ENCODE results near the gene IGFBP3. TPM values are rescaled to one million over a fixed set of nuclear protein-coding genes. Genes with fewer than 3 reads are reported as not detected.
"Not testable (repeated sequence)": the region's sequence is repeated elsewhere in the genome, so short reads cannot be mapped to it uniquely, and the experiment has no call there.

The IGFBP3 gene
- total RNA-seq (2014; rRNA removed), result 14.0 and 31.9 TPM in 2 replicates
- 150 TPM for polyA plus RNA-seq (2012)

DNA sequence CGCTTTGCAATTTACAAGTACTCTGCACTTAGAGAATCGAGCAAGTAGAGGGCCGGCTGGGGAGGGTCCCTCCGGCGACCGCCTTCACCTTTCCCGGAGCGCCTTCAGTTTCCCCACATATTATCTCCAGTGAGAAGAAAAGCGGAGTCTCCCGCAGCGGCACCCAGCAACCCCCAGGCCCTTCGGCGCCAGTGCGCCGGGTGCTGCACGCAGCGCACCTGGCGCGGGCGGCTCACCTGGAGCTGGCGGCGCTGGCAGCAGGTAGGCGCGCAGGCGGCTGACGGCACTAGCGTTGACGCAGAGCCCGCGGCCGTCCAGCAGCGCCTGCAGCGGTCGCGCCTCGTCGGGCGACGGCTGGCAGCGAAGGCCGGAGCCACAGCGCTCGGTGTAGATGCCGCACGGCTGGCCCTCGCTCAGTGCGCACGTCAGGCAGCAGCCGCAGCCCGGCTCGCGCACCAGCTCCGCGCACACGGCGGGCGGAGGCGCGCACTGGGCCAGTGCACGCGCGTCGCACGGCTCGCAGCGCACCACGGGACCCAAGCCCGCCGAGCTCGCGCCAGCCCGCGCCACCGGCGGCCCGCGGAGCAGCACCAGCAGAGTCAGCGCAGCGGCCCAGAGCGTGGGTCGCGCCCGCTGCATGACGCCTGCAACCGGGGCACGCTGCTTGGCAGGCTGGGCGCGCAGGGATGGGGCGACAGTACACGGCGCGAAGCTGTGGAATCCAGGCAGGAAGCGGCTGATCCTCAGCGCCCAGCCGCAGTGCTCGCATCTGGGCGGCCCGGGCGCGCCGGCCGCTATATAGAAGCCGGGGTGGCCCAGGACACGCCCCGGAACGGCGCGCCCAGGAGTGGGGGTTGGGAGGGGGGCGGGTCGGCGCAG lies at the start of gene IGFBP3:
IGFBP3 (minus strand) TSS at position 771 of the 879 bp plus-strand sequence; CDS start at position 639, 132 bp downstream.
- DNase-seq (ENCODE audit: low read depth), result peak; percentile 64

DNA sequence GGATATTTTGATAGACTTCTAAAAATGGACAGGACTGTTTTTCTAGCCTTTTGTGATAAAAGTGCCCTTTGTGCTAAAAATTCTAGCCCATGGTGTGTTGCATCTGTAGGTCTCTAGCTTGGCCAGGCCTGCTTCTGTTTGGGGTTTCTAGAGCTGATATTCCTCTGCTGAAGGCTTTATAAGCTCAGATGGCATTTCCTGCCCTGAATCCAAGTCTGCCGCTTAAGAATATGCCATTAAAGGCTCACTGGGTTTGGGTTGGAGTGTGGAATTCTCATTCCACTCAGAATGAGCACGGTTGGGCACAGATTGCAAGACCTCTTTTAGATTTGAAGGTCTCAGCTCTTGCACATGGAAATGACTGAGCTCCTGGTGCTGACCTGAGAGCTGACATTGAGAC lies 49.4 kb upstream of the IGFBP3 start:
- no peak for DNase-seq (ENCODE audit: low read depth)

- no peak for DNase-seq (ENCODE audit: low read depth)
Measured at GRCh38 chr7:45969940-45970339, 48.9 kb upstream of the IGFBP3 start.

GRCh38 chr7:45968856-45969541 lies 47.9 kb upstream of the IGFBP3 start:
- no peak for DNase-seq (ENCODE audit: low read depth)

DNA sequence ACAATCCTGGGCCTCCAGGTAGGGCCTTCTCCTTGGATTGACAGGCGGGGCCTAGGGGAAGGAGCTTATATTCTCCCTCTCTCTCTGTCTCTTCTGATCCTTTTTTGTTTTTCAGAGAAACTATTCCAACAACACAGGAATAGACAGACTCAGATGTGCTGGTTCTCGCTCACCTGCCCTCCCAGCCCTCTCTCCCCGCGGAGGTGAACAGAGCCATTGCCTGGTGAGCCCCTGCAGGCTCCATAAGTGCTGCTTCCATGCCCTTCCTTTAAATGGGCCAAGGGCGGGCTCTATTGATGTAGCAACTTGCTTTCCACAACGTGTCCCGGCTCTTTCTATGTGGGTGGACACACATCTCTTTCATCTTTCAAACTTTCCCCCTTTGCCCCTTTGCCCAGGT lies 47.2 kb upstream of the IGFBP3 start:
- no peak for DNase-seq (ENCODE audit: low read depth)

GRCh38 chr7:45967591-45968157 lies 46.6 kb upstream of the IGFBP3 start:
- DNase-seq (ENCODE audit: low read depth), result no peak

DNA sequence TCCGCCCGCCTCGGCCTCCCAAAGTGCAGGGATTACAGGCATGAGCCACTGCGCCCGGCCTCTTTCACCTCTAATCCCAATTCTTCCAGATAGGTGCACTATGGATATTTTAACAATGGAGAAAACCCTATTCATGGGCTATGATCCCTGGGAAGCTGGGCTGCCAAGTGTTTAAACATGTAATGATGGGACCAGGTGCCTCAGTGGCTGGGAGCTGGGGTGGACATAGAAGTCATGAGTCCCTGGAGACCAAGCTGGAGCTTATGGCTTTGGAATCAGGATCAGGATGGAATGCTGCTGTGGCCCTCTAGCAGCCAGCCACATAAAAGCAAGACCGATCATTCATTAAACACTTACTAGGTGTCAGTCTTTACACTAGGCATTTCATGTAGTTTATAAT lies 41.8 kb upstream of the IGFBP3 start:
- no peak for DNase-seq (ENCODE audit: low read depth)

GRCh38 chr7:45957721-45958120 lies 36.6 kb upstream of the IGFBP3 start:
- DNase-seq (ENCODE audit: low read depth), result no peak

- DNase-seq (ENCODE audit: low read depth), result no peak
Measured at GRCh38 chr7:45955286-45955685, 34.2 kb upstream of the IGFBP3 start.

DNA sequence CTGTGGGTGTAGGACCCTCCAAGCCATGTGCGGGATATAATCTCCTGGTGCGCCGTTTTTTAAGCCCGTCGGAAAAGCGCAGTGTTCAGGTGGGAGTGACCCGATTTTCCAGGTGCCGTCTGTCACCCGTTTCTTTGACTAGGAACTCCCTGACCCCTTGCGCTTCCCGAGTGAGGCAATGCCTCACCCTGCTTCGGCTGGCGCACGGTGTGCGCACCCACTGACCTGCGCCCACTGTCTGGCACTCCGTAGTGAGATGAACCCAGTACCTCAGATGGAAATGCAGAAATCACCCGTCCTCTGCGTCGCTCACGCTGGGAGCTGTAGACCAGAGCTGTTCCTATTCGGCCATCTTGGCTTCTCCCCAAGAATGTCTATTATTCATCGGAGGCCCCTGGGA lies 32.0 kb upstream of the IGFBP3 start:
- not testable (repeated sequence) for DNase-seq (ENCODE audit: low read depth)

- peak; percentile 75 for DNase-seq (ENCODE audit: low read depth)
Measured at GRCh38 chr7:45944058-45944457, 23.0 kb upstream of the IGFBP3 start.

- no peak for DNase-seq (ENCODE audit: low read depth)
Measured at GRCh38 chr7:45940939-45941338, 19.9 kb upstream of the IGFBP3 start.

GRCh38 chr7:45940237-45940781 lies 19.2 kb upstream of the IGFBP3 start:
- DNase-seq (ENCODE audit: low read depth), result not testable (repeated sequence)

- DNase-seq (ENCODE audit: low read depth), result no peak
Measured at GRCh38 chr7:45939574-45939973, 18.5 kb upstream of the IGFBP3 start.

GRCh38 chr7:45938626-45939302 lies 17.7 kb upstream of the IGFBP3 start:
- no peak for DNase-seq (ENCODE audit: low read depth)

- no peak for DNase-seq (ENCODE audit: low read depth)
Measured at GRCh38 chr7:45937862-45938261, 16.8 kb upstream of the IGFBP3 start.

- no peak for DNase-seq (ENCODE audit: low read depth)
Measured at GRCh38 chr7:45937301-45937700, 16.2 kb upstream of the IGFBP3 start.

GRCh38 chr7:45930967-45931366 lies 9.9 kb upstream of the IGFBP3 start:
- DNase-seq (ENCODE audit: low read depth), result no peak

DNA sequence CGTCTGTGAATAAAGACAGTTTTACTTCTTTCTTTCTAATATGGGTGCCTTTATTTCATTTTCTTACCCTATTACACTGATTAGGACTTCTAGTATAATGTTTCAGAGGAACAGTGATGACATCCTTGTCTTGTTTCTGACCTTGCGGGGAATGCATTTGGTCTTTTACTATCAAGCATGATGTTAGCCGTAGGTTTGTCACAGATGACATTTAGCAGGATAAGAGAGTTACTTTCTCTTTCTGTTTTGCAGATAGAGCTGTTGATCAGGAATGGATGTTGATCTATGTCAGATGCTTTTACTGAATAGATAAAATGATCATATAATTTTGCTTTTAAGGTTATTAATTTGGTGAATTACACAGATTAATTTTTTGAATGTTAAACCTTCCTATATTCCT lies 6.6 kb upstream of the IGFBP3 start:
- no peak for DNase-seq (ENCODE audit: low read depth)

- peak; percentile 92 for DNase-seq (ENCODE audit: low read depth)
Measured at GRCh38 chr7:45924283-45924682, 3.2 kb upstream of the IGFBP3 start.

GRCh38 chr7:45923818-45924217 lies 2.7 kb upstream of the IGFBP3 start:
- DNase-seq (ENCODE audit: low read depth), result no peak

- peak; percentile 71 for DNase-seq (ENCODE audit: low read depth)
Measured at GRCh38 chr7:45923290-45923689, 2.2 kb upstream of the IGFBP3 start.
